ENCODE results near the gene TPPP3.
"Not testable (repeated sequence)": the region's sequence is repeated elsewhere in the genome, so short reads cannot be mapped to it uniquely, and the experiment has no call there.

TPPP3 gene

DNA sequence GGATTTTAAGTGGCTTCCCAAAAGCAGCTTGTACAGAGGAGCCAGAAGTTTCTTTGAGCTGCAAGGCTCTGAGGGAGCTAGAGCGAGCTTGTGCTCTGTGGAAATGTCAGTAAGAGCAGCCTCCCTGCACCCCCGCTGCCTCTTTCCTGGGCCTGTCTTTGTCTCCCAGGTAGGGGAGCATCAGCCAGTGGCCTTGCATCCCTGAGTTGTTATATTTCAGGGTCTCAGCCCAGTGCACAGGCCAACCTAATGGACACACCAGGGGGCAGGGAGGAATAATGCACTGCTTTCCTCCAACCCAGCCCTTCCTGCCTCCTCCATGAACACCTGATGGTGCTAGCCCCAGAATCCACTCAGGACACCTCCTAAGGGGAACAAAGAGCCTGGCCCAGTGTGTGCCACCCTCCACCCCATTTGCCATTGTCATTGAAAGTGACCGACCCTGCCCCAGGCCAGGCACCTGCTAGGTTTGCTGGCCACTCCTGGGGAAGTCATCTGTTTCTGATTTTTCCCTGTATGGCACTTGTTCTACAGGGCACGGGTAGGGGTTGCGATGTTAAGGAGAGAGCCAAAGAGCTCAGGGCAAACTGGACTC is 6.3 kb downstream of the TPPP3 start:
- in situ Hi-C loops (cut with HindIII; ENCODE audit: low sequenced_read_pairs), result no loop called here
- TF ChIP-seq, protein P1, sequence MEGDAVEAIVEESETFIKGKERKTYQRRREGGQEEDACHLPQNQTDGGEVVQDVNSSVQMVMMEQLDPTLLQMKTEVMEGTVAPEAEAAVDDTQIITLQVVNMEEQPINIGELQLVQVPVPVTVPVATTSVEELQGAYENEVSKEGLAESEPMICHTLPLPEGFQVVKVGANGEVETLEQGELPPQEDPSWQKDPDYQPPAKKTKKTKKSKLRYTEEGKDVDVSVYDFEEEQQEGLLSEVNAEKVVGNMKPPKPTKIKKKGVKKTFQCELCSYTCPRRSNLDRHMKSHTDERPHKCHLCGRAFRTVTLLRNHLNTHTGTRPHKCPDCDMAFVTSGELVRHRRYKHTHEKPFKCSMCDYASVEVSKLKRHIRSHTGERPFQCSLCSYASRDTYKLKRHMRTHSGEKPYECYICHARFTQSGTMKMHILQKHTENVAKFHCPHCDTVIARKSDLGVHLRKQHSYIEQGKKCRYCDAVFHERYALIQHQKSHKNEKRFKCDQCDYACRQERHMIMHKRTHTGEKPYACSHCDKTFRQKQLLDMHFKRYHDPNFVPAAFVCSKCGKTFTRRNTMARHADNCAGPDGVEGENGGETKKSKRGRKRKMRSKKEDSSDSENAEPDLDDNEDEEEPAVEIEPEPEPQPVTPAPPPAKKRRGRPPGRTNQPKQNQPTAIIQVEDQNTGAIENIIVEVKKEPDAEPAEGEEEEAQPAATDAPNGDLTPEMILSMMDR (IDR thresholded peaks at IDR 0.05; ENCODE audit: low read depth, low read length, missing control alignments), result no peak
- no peak for DNase-seq (ENCODE audit: low read depth)
- no peak overlapping the region for H3K4me3 ChIP-seq (ENCODE audit: low read depth, low read length)

DNA sequence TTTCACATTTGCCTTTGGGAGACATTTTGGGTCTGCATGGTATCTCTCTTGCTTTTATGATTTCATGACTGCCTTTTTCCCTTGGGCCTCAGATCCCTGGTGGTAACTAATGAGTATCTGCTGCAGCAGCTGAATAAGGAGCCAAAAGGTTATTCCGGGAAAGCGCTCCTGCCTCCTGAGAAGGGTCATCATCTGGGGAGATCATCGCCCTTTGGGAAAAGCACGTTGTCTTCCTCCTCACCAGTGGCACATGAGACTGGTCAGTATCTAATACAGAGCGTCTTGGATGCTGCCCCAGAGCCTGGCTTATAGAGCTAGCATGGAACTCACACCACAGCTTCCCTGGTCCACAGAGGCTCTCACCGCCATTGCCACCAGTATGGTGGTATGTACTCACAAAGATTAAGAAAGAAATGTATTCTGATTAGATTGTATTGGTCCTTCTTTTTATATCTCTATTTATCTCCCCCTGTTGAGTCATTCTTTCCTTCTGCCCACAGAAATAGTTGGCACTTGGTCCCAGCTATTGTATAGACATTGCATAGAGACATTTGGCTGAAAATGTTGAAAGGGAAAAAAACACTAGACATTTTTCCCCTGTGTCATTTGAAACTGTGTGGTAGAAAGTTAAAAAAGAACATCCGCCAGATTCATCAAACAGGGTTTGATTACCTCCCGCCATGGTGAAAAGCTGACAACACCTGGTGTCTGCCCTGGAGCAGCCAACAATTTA is 8.4 kb downstream of the TPPP3 start:
- in situ Hi-C loops (cut with HindIII; ENCODE audit: low sequenced_read_pairs), result loop anchor here (5.0 kb wide), 1 partner anchor 57 kb away; no protein-coding TSS in a partner anchor
- DNase-seq (ENCODE audit: low read depth), result no peak

DNA sequence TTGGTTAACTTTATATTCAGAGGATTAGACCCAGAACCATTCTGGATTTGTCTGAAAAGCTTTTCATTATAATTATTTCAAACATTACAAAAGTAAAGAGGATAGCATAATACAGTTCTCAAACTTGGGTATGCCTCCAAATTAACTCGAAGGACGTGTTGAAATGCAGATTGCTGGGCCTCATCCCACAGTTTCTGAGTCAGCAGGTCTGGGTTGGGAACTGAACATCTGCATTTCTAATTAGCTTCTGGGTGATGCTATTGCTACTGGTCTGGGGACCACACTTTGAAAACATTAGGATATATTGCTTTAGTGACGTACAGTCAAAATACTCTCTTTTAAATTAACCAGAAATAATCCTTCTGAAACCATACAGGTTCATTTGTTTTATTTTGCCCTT is 10.0 kb downstream of the TPPP3 start:
- TF ChIP-seq, protein P1 (IDR thresholded peaks at IDR 0.05; ENCODE audit: low read depth, low read length, missing control alignments), result no peak
- no peak overlapping the region for H3K4me3 ChIP-seq (ENCODE audit: low read depth, low read length)
- in situ Hi-C loops (cut with HindIII; ENCODE audit: low sequenced_read_pairs), result loop anchor here (5.0 kb wide), 1 partner anchor 59 kb away; no protein-coding TSS in a partner anchor
- DNase-seq (ENCODE audit: low read depth), result no peak

More for the DNA sequence above, 8.4 kb downstream of the TPPP3 start:
- no peak overlapping the region for H3K4me3 ChIP-seq (ENCODE audit: low read depth, low read length)
- TF ChIP-seq, protein P1 (IDR thresholded peaks at IDR 0.05; ENCODE audit: low read depth, low read length, missing control alignments), result no peak

DNA sequence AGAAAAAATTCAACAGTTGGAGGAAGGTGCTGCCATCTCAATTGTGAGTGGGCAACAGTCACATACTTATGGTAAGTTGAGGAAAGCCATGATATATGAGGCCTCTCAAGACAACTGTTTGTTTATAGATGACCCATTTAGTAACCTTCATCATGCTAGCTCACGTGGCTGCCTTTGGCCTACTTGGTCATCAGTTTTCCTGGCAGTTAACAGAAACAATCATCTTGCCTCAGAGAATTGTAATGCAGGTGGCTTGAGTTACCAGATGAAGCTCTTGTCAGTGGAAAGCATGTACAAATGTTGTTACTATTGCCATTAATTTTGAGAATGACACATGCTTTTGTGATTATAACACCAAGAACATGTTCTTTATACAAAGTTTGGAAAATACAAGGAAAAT is 14.7 kb downstream of the TPPP3 start:
- H3K4me3 ChIP-seq (ENCODE audit: low read depth, low read length), result no peak overlapping the region
- DNase-seq (ENCODE audit: low read depth), result no peak
- TF ChIP-seq, protein P1 (IDR thresholded peaks at IDR 0.05; ENCODE audit: low read depth, low read length, missing control alignments), result no peak
- in situ Hi-C loops (cut with HindIII; ENCODE audit: low sequenced_read_pairs), result no loop called here

DNA sequence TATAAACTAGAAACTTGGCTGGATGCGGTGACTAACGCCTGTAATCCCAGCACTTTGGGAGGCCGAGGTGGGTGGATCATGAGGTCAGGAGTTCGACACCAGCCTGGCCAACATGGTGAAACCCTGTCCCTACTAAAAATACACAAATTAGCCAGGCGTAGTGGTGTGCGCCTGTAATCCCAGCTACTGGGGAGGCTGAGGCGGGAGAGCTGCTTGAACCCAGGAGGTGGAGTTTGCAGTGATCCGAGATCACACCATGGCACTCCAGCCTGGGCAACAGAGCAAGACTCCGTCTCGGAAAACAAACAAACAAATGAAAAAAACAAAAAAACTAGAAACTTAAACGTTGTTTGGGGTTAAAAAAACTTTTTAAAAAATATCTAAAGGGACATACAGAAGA is 17.3 kb downstream of the TPPP3 start:
- in situ Hi-C loops (cut with HindIII; ENCODE audit: low sequenced_read_pairs); H3K4me3 ChIP-seq (ENCODE audit: low read depth, low read length); DNase-seq (ENCODE audit: low read depth): not testable (repeated sequence)

DNA sequence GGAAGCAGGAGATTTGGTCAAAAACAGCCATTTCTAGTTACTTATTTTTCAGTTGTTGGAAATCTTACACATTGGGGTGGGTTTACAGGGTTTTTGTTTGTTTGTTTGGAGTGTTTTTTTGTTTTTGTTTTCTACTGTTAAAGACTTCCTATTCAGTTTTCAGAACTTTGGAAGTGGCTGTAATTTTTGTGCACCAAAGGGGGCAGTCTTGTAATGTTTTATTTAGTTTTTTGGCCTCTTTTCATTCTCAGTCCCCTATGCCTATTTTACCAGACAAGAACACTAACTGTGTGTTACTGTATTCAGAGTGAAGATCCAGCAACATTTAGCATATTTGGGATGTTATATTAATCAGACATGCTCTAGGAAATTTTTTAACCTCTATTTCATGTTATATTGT is 20.6 kb downstream of the TPPP3 start:
- peak; percentile 24 for DNase-seq (ENCODE audit: low read depth)
- TF ChIP-seq, protein P1 (IDR thresholded peaks at IDR 0.05; ENCODE audit: low read depth, low read length, missing control alignments), result peak; percentile 42
- H3K4me3 ChIP-seq (ENCODE audit: low read depth, low read length), result no peak overlapping the region
- in situ Hi-C loops (cut with HindIII; ENCODE audit: low sequenced_read_pairs), result no loop called here

DNA sequence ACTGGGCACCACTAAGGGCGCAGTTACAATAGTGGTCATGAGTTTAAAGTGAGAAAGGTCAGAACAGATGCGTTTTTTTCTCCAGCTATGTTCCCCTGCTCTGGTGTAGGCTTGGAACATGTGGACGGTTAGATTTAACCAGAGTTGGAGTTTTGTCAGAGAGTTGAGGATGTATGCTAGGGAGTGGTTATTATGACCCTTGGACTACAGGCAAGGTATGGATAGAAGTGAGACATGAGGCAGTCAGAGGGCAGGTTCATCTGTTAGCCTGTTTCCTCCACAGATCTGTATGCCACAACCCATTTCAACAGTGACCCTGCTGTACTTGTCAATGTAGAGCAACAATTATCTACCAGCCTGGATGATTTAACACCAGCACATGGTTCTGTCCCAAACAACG is 22.6 kb downstream of the TPPP3 start:
- no peak overlapping the region for H3K4me3 ChIP-seq (ENCODE audit: low read depth, low read length)
- in situ Hi-C loops (cut with HindIII; ENCODE audit: low sequenced_read_pairs), result no loop called here
- DNase-seq (ENCODE audit: low read depth), result no peak
- TF ChIP-seq, protein P1 (IDR thresholded peaks at IDR 0.05; ENCODE audit: low read depth, low read length, missing control alignments), result no peak
